K562 (cell line): ENCODE data around the gene ADAMTS6. TPM values are rescaled to one million over a fixed set of nuclear protein-coding genes. Genes with fewer than 3 reads are reported as not detected.

Experiments used
- ATAC-seq: fragments of 200-7000 bp; cut with Tn5 transposase; 3 replicates; pipeline ENCODE4 v1.9.1; 2020; ENCODE audit warnings: moderate library complexity
- BruUV-seq: library from RNA; stranded (reverse); fragments of 400-500 nt; replicated peaks from 2 replicates; lab custom pipeline; 2021; lab: Mats Ljungman, UMichigan
- CTCF ChIA-PET: fragments of 300-600 bp; formaldehyde crosslinking; extraction: SDS; loops from one replicate; lab custom pipeline; 2021; ENCODE audit warnings: low intra/inter-chr PET ratio; lab: Yijun Ruan, JAX
- POLR2A ChIA-PET: fragments of 300-600, 350-650 bp; sonication (Branson Sonifier 250); formaldehyde crosslinking; extraction: SDS; loops from one replicate; lab custom pipeline; 2021; ENCODE audit warnings: antibody characterized with exemption, inconsistent platforms; lab: Yijun Ruan, JAX
- DNase-seq, 4 experiments: peaks; one replicate each; pipeline versions ENCODE4 v3.0.0 to v3.0.0-alpha.2; 2011 to 2018; ENCODE audit warnings: low spot score in 3 of 4, mixed read lengths in 3 of 4; ENCODE audit errors: extremely low read depth in 1 of 4
- FAIRE-seq: peaks from 2 replicates; lab custom pipeline; 2011; peaks lifted over from hg19 to GRCh38; lab: Jason Lieb, UNC
- H2AFZ ChIP-seq: 2 replicates; pipeline ENCODE4 v1.6.0; 2011; ENCODE audit warnings: low read depth, low read length, control low read depth, inconsistent platforms
- H3K27ac ChIP-seq: fragments of 200-600 bp; 3 replicates; pipeline ENCODE4 v1.8.0; 2011; ENCODE audit warnings: low read depth, mild to moderate bottlenecking, control low read depth, inconsistent platforms, low read length, moderate library complexity, mixed read lengths; ENCODE audit errors: extremely low read depth
- H3K27me3 ChIP-seq, 2 experiments: fragments of 300-600 bp in 1 of 2; 2 replicates in 1 of 2; 3 replicates in 1 of 2; pipeline versions ENCODE4 v1.6.0 to v1.8.0; 2011; ENCODE audit warnings: inconsistent platforms in 2 of 2, low read length in 2 of 2, mild to moderate bottlenecking in 1 of 2, mixed read lengths in 1 of 2, moderate library complexity in 1 of 2; ENCODE audit not compliant: control insufficient read depth in 2 of 2, insufficient read depth in 2 of 2
- H3K36me3 ChIP-seq: fragments of 300-600 bp; 3 replicates; pipeline ENCODE4 v1.8.0; 2011; ENCODE audit warnings: mild to moderate bottlenecking, low read length, inconsistent platforms; ENCODE audit not compliant: control insufficient read depth, insufficient read depth
- H3K4me1 ChIP-seq, 2 experiments: fragments of 200-600 bp in 1 of 2; replicated peaks in 1 of 2; 2 replicates in 1 of 2; 3 replicates in 1 of 2; pipeline versions ENCODE4 v1.5.1 to v1.8.0; 2011; ENCODE audit warnings: inconsistent platforms in 2 of 2, low read length in 2 of 2, mild to moderate bottlenecking in 1 of 2, mixed read lengths in 1 of 2, moderate library complexity in 1 of 2; ENCODE audit not compliant: control insufficient read depth in 2 of 2, insufficient read depth in 2 of 2
- H3K4me2 ChIP-seq: 2 replicates; pipeline ENCODE4 v1.6.1; 2011; ENCODE audit warnings: low read length, control low read depth, inconsistent platforms, mixed read lengths; ENCODE audit not compliant: insufficient read depth
- H3K4me3 ChIP-seq: fragments of 200-600 bp; sonication (generic), shearing (Covaris generic); 2 replicates; pipeline ENCODE4 v1.5.1; 2016; ENCODE audit warnings: control low read depth, inconsistent platforms
- H3K79me2 ChIP-seq: fragments of 200-600 bp; 3 replicates; pipeline ENCODE4 v1.8.0; 2011; ENCODE audit warnings: low read length, inconsistent platforms; ENCODE audit not compliant: control insufficient read depth, insufficient read depth
- H3K9ac ChIP-seq, 2 experiments: 2 replicates each; pipeline versions ENCODE4 v1.6.0 to v1.6.1; 2011; ENCODE audit warnings: low read depth in 2 of 2, low read length in 2 of 2, control low read depth in 1 of 2, inconsistent platforms in 1 of 2, mild to moderate bottlenecking in 1 of 2, mixed read lengths in 1 of 2; ENCODE audit not compliant: insufficient read depth in 1 of 2
- H3K9me1 ChIP-seq: one replicate; pipeline ENCODE4 v1.6.0; 2011; ENCODE audit warnings: inconsistent platforms, mild to moderate bottlenecking, low read length, moderate library complexity; ENCODE audit not compliant: control insufficient read depth, insufficient read depth
- H3K9me3 ChIP-seq: replicated peaks from 2 replicates; pipeline ENCODE4 v1.5.1; 2011; ENCODE audit warnings: low read depth, low read length, inconsistent platforms; ENCODE audit not compliant: control insufficient read depth, insufficient read depth
- H4K20me1 ChIP-seq: replicated peaks from 2 replicates; pipeline ENCODE4 v1.6.1; 2011; ENCODE audit warnings: low read length, inconsistent platforms, mixed read lengths; ENCODE audit not compliant: control insufficient read depth, insufficient read depth
- CGGBP1 ChIP-seq: fragments of 250-450 bp; sonication (Bioruptor Pico); IDR thresholded peaks from 2 replicates; pipeline ENCODE4 v1.9.0; 2021; ENCODE audit warnings: mild to moderate bottlenecking
- CREB3 ChIP-seq: fragments of 450-650 bp; conservative IDR thresholded peaks from 2 replicates; pipeline ENCODE4 v1.6.1; 2016; ENCODE audit warnings: missing genetic modification characterization, low read depth, mild to moderate bottlenecking, missing compliant biosample characterization, moderate library complexity
- DLX4 ChIP-seq: fragments of 250-450 bp; sonication (Bioruptor Pico); IDR thresholded peaks from 2 replicates; pipeline ENCODE4 v1.6.1; 2021; ENCODE audit warnings: mild to moderate bottlenecking
- FOSL1 ChIP-seq: fragments of 200-800 bp; sonication (Bioruptor generic); conservative IDR thresholded peaks from 2 replicates; pipeline ENCODE4 v1.6.1; 2016; ENCODE audit warnings: missing genetic modification characterization, missing compliant biosample characterization
- KAT7 ChIP-seq: sonication (generic); formaldehyde crosslinking; IDR thresholded peaks from 2 replicates; pipeline ENCODE4 v1.8.0; 2022; ENCODE audit warnings: missing genetic modification reagents, mild to moderate bottlenecking, borderline replicate concordance
- L3MBTL2 ChIP-seq: fragments of 450-650 bp; IDR thresholded peaks from 2 replicates; pipeline ENCODE4 v1.6.1; 2016; ENCODE audit warnings: mild to moderate bottlenecking, moderate library complexity
- MXI1 ChIP-seq: IDR thresholded peaks from 2 replicates; pipeline ENCODE4 v1.6.1; 2011; ENCODE audit warnings: low read depth, mild to moderate bottlenecking, improper control_type of control experiment, low read length
- NELFE ChIP-seq: IDR thresholded peaks from 2 replicates; pipeline ENCODE4 v1.6.1; 2011; ENCODE audit warnings: mild to moderate bottlenecking; ENCODE audit not compliant: insufficient read depth, insufficient read length
- SIRT6 ChIP-seq: IDR thresholded peaks from one replicate; pipeline ENCODE4 v1.6.1; 2012; ENCODE audit warnings: low read depth, mild to moderate bottlenecking, control low read depth, inconsistent platforms, low read length, moderate library complexity
- SNAPC5 ChIP-seq: fragments of 250-450 bp; sonication (Bioruptor Pico); IDR thresholded peaks from 2 replicates; pipeline ENCODE4 v1.8.0; 2021; ENCODE audit warnings: moderate library complexity, mild to moderate bottlenecking, inconsistent platforms
- ZBTB43 ChIP-seq: sonication (generic); formaldehyde crosslinking; IDR thresholded peaks from 2 replicates; pipeline ENCODE4 v1.8.0; 2023; ENCODE audit warnings: mild to moderate bottlenecking, missing genetic modification reagents
- ZBTB49 ChIP-seq: sonication (generic); formaldehyde crosslinking; IDR thresholded peaks from 2 replicates; pipeline ENCODE4 v1.8.0; 2022; ENCODE audit warnings: missing genetic modification reagents, mild to moderate bottlenecking, borderline replicate concordance
- ZNF436 ChIP-seq: fragments of 250-450, 450-650 bp; sonication (Bioruptor Pico); formaldehyde crosslinking; IDR thresholded peaks from 2 replicates; pipeline ENCODE4 v1.7.0; 2020; ENCODE audit warnings: mild to moderate bottlenecking
- WGBS: fragments of 100-300 bp; shearing (Covaris generic); methylation state at CpG from one replicate; pipeline ENCODE4 v1.1.6; 2016; ENCODE audit warnings: low coverage, mixed read lengths; ENCODE audit not compliant: insufficient coverage; ENCODE audit errors: missing lambda C conversion rate; 5-methylcytosine and 5-hydroxymethylcytosine counted together
- in situ Hi-C: fragments of 300-500 bp; cut with MboI; formaldehyde crosslinking; loops from 4 replicates; pipeline ENCODE4 v1.15.0; 2018; ENCODE audit warnings: inconsistent platforms, mixed read lengths
- intact Hi-C: fragments of 100-400 bp; cut with micrococcal nuclease; formaldehyde crosslinking; loops from 2 replicates; pipeline ENCODE4 v1.14.2; 2022
- polyA plus RNA-seq, 8 experiments: library from polyadenylated mRNA; depleted of rRNA in 4 of 8; stranded (reverse) in 5 of 8; unstranded in 3 of 8; fragments of >200 nt; fragmentation: Nextera tagmentation in 2 of 8; fragmentation: Illumina TruSeq in 1 of 8; extraction: Ambion mirVana in 2 of 8; extraction: Trizol in 1 of 8; gene quantifications; 2 replicates each; pipeline versions ENCODE4 v1.2.1 to v1.2.3, GENCODE V29; 2011 to 2014; ENCODE audit warnings: inconsistent platforms in 1 of 8, missing spikeins in 1 of 8
- total RNA-seq, 7 experiments: library from RNA; depleted of rRNA in 6 of 7; stranded (reverse); fragments of >200 nt in 6 of 7; fragmentation: Illumina TruSeq in 2 of 7; extraction: Trizol in 2 of 7; gene quantifications; 2 replicates each; pipeline versions ENCODE4 v1.2.1 to v1.2.3, GENCODE V29; 2011 to 2021; ENCODE audit warnings: low replicate concordance in 1 of 7

Gene ADAMTS6
- total and polyA plus RNA-seq, 9 of the 15 experiments (the other 6 are each of a cell fraction or from before 2014, with no cell fraction given) = 0.57 to 5.3 (median 1.5) TPM

- intact Hi-C loops = no loop called here
- POLR2A ChIA-PET = no interaction called here
- H3K79me2 ChIP-seq = no peaks in the 10 kb centered on the region
Measured at GRCh38 chr5:65276178-65276890, 205.4 kb downstream of the ADAMTS6 start.

More at GRCh38 chr5:65276178-65276890, 205.4 kb downstream of the ADAMTS6 start:
- BruUV-seq = no TSS peak
- H3K36me3 ChIP-seq = no peaks in the 10 kb centered on the region
- no peaks in the 10 kb centered on the region for H3K9me1 ChIP-seq
- CTCF ChIA-PET = no interaction called here
- TF ChIP-seq CGGBP1 (CRISPR knock-in tag) (no peak), ZBTB49 (no peak), CREB3 (no peak), NELFE (no peak), DLX4 (no peak), KAT7 (no peak), SIRT6 (no peak), ZBTB43 (CRISPR knock-in tag) (no peak), SNAPC5 (CRISPR knock-in tag) (no peak), MXI1 (no peak), ZNF436 (CRISPR knock-in tag) (no peak), L3MBTL2 (no peak), FOSL1 (tag) (no peak)
- TF ChIP-seq, all 486 proteins: peak for 0
- WGBS = 5% methylated on average over 1 of the region's 1 CpG
- DNase-seq (no peak), ATAC-seq (no peak), FAIRE-seq (no peak)
- no peak overlapping the region for H2AFZ ChIP-seq
- no peak overlapping the region for H3K27ac ChIP-seq
- H4K20me1 ChIP-seq = no peaks in the 10 kb centered on the region
- in situ Hi-C loops = no loop called here
- H3K9me3 ChIP-seq = no peaks in the 10 kb centered on the region
- no peaks in the 10 kb centered on the region for H3K4me1 ChIP-seq
- no peak overlapping the region for H3K4me2 ChIP-seq
- no peaks in the 10 kb centered on the region for H3K27me3 ChIP-seq
- H3K9ac ChIP-seq = no peak overlapping the region
- H3K4me3 ChIP-seq = no peak overlapping the region
